Inferior parietal cortex (tissue), 1 donor: Measurements from ENCODE around the gene ZNF221.
"Not testable (repeated sequence)": the region's sequence is repeated elsewhere in the genome, so short reads cannot be mapped to it uniquely, and the experiment has no call there.

Experiments
- DNase-seq: peaks from one replicate; pipeline ENCODE4 v3.0.0-alpha.2; 2016; ENCODE audit errors: extremely low spot score

Gene ZNF221

DNA sequence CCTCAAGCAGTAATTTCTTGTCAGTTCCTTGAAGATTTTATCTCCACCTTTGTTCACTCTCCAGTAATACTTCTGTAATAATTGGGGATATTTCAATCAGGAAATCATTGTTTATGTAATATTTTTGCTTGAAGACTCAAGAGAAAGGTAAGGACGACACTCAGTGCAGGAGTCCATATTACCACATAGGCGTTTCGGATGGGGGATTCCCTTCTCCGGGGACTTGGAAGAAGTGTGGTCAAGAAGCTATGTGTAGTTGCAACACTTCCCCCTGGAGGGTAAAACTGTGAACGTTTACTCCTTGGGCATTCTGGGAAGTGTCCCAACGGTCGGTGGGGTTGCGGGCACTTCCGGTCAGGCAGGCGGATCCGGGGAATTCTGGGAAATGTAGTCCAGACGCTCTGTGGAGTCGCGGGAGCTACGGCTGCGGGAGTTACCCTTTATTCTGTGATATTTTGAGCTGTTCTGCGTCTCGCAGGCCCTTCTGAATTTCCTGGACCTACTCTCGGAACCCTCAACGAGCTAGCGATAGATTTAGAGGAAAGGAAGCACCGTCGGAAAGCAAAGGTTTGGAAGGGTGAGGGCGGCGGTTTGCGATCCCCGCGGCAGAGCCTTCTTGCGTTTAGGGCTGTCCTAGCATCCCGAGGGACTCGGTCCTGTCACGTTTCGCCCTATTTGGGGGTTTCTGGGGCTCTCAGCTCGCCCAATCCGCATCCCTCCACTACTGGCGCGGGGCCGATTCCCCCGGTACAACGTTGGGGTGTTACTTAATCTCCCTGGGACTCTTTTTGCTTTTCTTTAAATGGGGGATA is at the start of gene ZNF221:
Gene ZNF221, plus strand, starts transcription at position 395 of the 812 bp plus-strand sequence. CDS start 11,499 bp downstream, outside the sequence.
- DNase-seq, result peak; percentile 95

DNA sequence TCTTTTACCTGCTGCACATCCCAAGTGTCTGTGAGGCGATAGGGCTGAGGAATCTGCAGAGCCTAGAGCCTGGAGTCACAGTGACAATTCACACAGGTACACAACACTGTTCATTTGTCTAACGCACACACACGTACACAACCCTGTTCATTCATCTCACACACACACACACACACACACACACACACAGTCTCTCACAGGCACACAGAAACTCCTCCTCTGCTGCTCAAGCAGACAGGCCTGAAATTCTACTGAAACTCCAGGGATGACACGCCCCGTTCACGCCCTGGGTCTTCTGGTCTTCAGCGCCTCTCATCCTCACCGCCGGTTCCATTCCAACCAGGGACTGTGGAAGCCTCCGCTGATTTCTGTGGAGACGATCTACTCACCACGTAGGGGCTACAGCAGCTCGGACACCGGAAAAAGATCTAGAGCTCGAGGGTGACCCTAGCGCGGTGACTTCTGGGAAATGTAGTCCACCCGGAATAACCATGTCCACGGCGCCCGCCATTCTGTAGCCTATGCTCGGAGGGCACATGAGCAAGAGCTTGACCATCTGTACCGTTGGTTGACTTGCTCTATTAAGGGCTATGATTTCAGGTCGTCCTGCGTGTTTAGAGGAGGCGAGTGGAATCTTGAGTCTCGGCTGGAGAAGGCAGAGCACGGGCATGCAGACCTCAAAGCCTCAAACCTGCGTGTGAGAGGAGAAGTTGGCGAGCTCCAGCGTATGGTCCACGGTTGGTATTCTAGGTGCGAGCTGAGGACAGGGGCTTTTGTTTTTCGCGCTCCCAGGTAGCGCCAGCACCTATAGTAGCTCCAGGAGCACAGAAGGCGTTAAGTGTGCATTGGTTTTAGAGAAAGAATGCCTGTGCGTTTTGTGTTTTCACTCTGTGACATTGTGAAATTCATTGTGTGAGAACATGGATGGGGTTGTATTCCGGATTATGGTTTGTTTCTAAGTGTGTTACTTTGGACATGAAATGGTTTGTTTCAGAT is 49.3 kb upstream of the ZNF221 start:
- DNase-seq, result peak; percentile 92

DNA sequence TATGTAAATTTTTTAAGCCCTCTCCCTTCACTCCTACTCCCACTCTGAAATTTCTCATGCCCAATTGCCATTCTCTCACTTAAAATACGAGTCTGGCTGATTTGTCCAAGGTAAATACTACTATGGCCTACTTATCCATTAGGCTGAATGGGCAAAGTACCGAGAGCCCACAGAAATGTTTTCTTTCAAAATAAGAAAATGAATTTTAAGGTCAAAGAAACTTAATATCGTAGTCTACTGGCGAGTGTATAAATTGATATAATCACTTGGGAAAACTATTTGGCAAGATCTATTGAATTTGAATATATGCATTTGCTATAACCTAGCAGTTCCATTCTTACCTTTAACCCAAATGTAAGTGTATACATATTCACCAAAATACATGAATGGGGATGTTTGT is 48.6 kb upstream of the ZNF221 start:
- DNase-seq, result no peak

DNA sequence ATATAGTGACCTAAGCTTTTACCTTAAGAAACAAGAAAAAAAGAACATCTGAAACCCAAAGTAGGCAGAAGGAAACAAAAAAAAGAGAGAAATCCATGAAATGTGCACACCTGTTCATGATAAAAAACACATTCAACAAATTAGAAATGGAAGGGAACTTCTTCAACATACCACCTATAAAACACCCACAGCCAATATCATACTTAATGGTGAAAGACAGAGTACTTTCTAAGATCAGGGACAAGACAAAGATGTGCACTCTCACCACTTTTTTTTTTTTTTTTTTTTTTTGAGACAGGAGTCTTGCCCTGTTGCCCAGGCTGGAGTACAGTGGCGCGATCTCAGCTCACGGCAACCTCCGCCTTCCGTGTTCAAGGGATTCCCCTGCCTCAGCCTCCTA is 45.1 kb upstream of the ZNF221 start:
- no peak for DNase-seq

DNA sequence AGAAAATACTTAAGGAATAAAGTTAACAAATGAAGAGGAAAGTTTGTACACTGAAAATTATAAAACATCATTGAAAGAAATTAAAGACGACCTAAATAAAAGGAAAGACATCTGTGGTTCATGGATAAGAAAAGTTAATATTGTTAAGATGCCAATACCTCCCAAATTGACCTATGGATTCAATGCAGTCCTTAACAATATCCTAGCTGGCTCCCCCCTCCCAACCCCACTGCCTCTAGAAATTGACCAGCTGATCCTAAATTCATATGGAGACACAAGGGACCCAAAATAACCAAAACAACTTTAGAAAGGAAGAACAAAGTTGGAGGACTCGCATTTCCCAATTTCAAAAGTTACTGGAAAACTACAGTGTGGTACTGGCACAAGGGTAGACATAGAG is 44.3 kb upstream of the ZNF221 start:
- DNase-seq, result no peak

DNA sequence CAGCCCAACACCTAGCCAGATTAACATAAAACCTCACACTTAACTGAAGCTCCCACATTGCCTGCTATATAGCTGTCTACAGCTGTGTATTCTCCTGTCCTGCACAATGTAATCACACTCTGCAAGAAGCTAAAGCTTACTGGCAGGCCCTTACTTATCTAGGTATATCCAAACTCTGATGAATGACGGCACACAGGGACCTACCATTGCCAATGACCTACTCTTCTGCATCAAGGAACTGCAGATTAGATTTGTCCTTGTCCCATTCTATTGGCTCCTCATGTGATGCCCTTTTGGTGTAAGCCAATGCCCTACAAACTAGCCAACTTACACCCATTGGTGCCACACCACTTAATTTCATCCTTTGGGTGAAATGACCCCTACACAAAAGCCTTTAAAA is 42.4 kb upstream of the ZNF221 start:
- DNase-seq, result no peak

DNA sequence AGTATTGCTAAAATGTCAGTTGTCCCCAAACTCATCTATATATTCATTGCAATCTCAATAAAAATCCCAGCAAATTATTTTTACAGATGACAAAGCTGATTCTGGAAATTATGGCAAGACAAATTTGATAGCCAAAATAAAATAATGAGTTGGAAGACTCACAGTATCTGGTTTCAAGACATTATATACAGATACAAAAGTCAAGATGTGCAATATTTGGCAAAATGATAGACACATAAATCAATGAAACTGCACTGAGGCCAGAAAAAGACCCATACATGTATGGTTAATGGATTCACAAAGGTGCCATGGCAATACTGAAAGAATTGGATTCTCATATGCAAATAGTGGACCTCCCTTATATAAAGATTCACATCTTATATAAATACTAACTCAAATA is 40.1 kb upstream of the ZNF221 start:
- DNase-seq, result no peak

DNA sequence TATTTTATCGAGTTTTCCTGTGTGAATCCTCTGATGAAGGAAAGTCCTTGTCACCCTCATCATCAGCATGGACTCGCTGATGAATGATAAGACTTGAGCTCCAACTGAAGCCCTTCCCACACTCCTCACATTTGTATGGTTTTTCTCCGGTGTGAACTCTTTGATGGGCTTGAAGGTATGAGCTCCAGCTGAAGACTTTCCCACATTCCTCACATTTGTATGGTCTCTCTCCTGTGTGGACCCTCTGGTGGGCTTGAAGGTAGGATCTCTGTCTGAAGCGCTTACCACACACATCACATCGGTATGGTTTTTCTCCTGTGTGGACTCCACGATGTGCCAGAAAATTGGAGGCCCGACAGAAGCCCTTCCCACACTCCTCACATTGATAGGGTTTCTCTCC is 37.6 kb upstream of the ZNF221 start:
- DNase-seq, result no peak

DNA sequence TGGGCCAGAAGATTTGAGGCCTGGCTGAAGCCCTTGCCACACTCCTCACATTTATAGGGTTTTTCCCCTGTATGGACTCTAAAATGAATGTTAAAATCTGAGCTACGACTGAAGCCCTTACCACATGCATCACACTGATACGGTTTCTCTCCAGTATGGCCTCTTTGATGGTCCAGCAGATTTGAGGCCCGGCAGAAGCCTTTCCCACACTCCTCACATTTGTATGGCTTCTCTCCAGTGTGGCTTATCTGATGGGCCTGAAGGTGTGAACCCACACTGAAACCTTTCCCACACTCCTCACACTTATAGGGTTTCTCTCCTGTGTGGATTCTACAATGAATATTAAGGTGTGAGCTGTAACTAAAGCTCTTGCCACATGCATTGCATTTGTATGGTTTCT is 37.0 kb upstream of the ZNF221 start:
- DNase-seq, result no peak

DNA sequence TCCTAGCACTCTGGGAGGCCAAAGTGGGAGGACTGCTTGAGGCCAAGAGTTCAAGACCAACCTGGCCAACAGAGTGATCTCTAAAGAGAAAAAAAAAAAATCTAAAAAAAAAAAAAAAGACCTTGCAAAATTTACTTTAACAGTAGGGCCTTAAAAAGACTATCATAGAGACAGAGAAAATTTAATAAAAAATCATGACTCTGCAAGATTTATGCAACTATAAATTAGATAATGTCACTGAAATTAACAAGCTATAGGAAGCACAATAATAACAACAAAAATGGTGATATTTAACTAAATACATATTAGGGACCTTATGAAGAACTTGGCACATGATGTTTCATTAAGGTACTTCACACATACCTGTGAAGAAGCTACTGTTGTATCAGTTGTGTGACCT is 27.2 kb upstream of the ZNF221 start:
- DNase-seq, result no peak

DNA sequence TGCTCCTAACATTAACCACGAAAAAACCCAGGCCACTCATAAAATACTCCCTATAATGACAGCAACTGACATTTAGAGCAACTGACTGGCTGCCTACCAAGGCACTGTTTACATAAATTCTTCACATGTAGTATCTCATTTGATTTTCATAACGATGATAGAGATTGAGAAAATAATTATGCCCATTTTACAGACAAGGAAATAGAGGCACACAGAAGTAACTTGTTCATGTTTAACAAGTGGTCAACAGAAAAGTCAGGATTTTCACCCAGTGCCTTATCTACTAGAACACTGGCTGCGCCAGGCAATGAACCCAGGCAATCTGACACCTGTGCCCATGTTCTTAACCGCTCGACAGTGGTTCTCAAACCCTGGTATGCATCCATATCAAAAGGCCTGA is 22.2 kb upstream of the ZNF221 start:
- no peak for DNase-seq

DNA sequence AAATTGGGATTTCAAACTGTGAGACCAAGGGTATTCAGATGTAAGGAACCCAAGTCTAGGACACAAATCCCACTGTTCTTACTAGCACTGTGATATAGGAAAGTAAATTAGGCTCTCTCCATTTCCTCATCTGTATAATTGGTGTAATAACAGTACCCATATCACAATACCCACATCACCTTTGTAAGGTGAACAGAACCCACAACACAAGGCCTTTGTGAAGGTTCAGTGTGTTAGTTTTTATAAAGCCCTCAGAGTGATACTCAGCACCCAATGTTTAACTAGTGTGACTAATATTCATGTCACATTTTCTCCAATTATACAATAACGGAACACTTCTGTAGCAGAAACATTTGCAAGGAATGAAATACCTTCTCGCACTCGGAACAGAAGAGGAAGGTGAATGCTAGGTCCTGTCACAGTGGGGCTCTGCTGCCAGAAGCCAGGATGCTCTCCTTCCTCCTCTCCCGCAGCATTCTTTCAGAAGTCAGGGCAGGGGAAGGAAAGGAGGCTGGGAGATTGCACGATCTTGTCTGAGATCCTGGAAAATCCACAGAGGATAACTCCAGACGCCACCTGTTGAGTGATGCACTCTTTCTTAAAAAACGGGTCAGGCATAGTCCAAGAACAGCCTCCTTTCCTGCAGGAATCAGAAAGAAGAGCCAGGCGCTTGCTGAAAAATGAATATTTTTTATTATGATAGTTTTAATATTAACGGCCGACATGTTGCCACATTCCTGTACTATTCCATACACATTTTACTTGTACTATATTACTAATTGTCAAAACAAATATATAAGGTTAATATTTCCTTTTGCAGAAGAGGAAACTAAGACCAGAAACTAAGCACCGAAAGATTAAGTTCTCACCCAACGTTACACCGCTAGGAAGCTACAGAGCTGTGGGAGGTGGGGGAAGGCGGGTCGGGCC is 16.7 kb upstream of the ZNF221 start:
- peak; percentile 1 for DNase-seq

DNA sequence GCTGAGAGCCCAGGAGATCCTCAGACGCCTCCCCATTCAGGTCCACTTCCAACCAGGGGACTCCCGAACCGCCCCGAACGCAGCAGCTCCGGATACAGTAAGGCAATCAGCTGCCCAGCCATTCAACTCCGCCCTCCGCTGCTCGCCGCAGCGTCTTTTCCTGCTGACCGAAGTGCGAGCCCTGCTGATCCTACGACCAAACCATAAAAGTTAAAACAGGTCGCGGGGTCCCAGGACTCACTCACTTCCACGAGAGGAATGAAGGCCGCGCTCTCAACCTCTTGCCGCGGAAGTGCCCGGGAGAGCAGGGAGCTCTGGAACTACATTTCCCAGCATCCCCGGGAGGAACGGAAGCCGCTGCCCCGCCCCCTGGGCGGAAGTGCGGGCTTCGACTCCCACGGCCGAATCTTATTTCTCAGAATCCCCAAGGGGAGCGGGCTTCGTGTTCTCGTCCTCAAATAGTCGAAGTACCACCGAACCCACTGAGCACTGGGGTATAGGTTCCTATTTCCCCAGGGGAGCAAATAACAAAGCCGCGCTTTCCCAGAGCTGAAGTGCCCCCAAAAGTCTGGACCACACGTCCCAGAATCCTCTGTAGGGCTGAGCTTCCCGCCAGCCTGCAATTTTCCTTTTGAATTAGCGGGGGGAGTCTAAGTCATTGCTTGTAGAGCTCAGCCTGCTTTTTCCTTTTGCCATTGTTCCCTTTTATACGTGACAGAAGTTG is 15.9 kb upstream of the ZNF221 start, which contains the start of gene ZNF45:
Gene ZNF45, minus strand, starts transcription at position 298 of the 724 bp plus-strand sequence. CDS start 13,097 bp downstream, outside the sequence.
- DNase-seq, result peak; percentile 97

DNA sequence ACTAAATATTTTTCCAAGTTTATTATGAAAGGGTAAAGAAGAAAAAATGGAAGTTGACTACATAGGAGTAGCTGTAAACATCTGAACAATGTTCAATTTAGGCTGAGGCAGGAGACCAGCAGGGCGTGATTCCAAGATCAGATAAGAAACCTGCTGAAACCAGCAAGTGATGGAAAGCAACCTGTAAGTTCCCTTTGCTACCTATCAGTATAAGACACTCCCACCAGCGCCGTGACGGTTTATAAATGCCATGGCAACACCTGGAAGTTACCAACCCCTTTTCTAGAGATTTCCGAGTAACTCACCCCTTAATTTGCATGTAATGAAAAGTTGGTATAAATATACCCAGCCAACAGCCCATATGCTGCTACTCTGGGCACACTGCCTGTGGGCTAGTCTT is 14.8 kb upstream of the ZNF221 start:
- no peak for DNase-seq

DNA sequence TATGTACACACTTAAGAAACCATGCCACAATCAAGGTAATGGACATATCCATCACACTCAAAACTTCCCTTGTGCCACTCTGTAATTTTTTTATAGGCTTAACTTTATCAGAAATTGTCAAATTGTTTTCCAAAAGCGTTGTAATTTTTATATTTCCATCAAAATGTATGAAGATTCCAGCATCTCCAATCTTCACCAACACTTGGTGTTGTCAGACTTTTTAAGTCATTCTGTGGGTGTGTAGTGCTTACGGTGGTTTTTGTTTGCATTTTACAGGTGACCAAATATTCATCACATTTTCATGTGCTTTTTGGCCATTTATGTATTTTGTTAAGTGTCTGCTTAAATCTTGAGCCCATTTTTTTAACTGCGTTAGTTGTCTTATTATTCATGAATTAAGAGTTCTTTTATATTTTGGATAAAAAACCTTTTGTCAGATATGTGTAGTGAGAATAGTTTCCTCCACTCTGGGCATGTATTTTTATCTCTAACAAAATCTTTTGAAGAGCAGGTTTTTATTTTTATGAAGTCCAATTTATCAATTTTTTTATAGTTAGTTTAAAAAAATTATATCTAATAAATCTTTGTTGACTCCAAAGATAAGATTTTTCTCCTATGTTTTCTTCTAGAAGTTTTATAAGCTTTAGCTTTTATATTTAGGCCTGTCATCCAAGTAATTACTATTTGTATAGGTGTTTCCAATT is 11.3 kb upstream of the ZNF221 start:
- no peak for DNase-seq

DNA sequence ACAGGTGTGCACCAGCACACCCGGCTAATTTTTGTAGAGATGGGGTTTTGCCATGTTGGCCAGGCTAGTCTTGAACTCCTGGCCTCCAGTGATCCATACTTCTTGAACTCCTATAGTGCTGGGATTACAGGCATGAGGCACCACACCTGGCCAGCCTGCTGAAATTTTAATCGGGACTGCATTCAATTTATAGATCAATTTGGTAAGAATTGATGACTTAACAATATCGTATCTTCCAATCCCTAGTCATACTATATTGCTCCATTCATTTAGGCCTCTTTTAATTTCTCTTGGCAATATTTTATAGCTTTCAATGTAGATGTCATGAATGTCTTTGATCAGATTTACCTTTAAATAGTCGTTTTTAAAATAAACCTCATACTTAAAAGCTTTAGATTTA is 10.3 kb upstream of the ZNF221 start:
- DNase-seq, result no peak

DNA sequence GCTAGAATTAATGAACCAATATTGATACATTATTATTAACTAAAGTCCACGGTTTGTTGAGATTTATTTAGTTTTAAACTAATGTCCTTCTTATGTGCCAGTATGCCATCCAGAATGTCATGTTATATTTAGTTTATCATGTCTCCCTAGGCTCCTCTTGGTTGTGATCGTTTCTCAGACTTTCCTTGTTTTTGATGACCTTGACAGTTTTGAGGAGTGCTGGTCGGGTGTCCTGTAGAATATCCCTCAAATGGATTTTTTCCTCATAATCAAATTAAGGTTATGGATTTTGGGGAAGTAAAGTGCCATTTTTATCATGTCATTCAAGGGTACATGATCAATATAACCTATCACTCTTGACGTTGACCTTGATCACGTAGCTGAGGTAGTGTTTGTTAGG is 9.8 kb upstream of the ZNF221 start:
- DNase-seq, result no peak

DNA sequence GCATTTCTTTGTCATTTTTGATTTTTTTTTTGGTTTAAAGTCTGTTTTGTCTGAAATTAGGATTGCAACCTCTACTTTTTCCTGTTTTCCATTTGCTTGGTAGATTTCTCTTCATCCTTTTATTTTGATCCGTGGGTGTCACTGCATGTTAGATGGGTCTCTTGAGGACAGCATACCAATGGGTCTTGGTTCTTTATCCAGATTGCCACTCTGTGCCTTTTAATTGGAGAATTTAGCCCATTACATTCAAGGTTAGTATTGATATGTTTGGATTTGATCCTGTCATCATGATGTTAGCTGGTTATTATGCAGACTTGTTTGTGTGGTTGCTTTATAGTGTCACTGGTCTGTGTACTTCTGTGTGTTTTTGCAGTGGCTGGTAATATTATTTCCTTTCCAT is 3.6 kb upstream of the ZNF221 start:
- DNase-seq, result not testable (repeated sequence)

DNA sequence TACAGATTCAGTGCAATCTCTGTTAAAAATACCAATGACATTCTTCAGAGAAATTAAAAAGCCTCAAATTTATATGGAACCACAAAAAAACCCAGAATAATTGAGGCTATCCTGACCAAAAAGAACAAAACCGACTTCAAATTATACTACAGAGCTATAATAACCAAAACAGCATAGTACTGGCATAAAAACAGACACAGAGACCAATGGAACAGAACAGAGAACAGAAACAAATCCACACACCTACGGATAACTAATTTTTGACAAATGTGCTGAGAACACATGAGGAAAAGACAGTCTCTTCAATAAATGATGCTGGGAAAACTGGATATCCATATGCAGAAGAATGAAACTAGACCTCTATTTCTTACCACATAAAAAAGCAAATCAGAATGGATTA is 1.2 kb upstream of the ZNF221 start:
- DNase-seq, result not testable (repeated sequence)

DNA sequence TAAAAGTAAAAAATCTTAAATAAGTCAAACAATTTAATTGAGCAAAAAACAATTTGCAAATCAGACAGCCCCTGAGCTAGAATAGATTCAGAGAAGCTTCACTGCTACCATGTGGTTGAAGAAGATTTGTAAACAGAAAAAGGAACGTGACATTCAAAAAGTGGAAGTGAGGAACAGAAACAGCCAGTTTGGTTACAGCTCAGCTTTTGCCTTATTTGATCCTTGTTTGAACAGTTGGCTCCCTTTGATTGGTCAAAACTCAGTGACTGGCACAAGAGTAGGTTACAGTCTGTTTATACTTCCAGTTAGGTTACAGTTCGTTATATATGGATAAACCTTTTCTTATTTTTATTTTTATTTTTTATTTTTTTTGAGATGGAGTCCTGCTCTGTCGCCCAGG is 5.8 kb downstream of the ZNF221 start:
- no peak for DNase-seq
